ENCODE results near the gene C2CD4C. TPM values are rescaled to one million over a fixed set of nuclear protein-coding genes. Genes with fewer than 3 reads are reported as not detected.
"Not testable (repeated sequence)": the region's sequence is repeated elsewhere in the genome, so short reads cannot be mapped to it uniquely, and the experiment has no call there.

Gene C2CD4C
- total RNA-seq, 2 donors from 2014 or later, result 0.52 to 0.96 TPM

- TF ChIP-seq CTCF (IDR thresholded peaks at IDR 0.05), result no peak
- H3K36me3 ChIP-seq, result no peaks in the 10 kb centered on the region
- H3K27me3 ChIP-seq, result no peaks in the 10 kb centered on the region
- H3K4me1 ChIP-seq, result no peaks in the 10 kb centered on the region
- no peak overlapping the region for H3K9ac ChIP-seq (ENCODE audit: low read depth in 2 of 2, low read length in 2 of 2)
- DNase-seq, result no peak
- intact Hi-C loops (cut with DNase I), result no loop called here
- H3K9me3 ChIP-seq, result no peaks in the 10 kb centered on the region
- H3K27ac ChIP-seq, result no peak overlapping the region
- H3K4me3 ChIP-seq, result no peak overlapping the region
These were observed 13.5 kb downstream of the C2CD4C start for GRCh38 chr19:395467-395866.

- H3K27me3 ChIP-seq; H3K4me1 ChIP-seq; H3K4me3 ChIP-seq; H3K9ac ChIP-seq (ENCODE audit: low read depth in 2 of 2, low read length in 2 of 2); DNase-seq; H3K27ac ChIP-seq; intact Hi-C loops (cut with DNase I); H3K9me3 ChIP-seq; H3K36me3 ChIP-seq: not testable (repeated sequence)
These were observed 14.1 kb downstream of the C2CD4C start for GRCh38 chr19:394857-395256.

- intact Hi-C loops (cut with DNase I); H3K27me3 ChIP-seq; H3K36me3 ChIP-seq; H3K4me1 ChIP-seq; H3K4me3 ChIP-seq; H3K27ac ChIP-seq; H3K9me3 ChIP-seq; DNase-seq; H3K9ac ChIP-seq (ENCODE audit: low read depth in 2 of 2, low read length in 2 of 2): not testable (repeated sequence)
These were observed 15.4 kb downstream of the C2CD4C start for GRCh38 chr19:393560-393959.

- Histone ChIP-seq H3K36me3 (no peaks in the 10 kb centered on the region), H3K4me3 (no peak overlapping the region), H3K9ac (ENCODE audit: low read depth in 2 of 2, low read length in 2 of 2) (no peak overlapping the region), H3K4me1 (no peaks in the 10 kb centered on the region), H3K27ac (no peak overlapping the region), H3K9me3 (no peaks in the 10 kb centered on the region), H3K27me3 (no peaks in the 10 kb centered on the region)
- TF ChIP-seq CTCF (IDR thresholded peaks at IDR 0.05), result no peak
- intact Hi-C loops (cut with DNase I), result no loop called here
- no peak for DNase-seq
These were observed 16.5 kb downstream of the C2CD4C start for GRCh38 chr19:392375-392970.

- no peaks in the 10 kb centered on the region for H3K27me3 ChIP-seq
- no peaks in the 10 kb centered on the region for H3K4me1 ChIP-seq
- no peak overlapping the region for H3K9ac ChIP-seq (ENCODE audit: low read depth in 2 of 2, low read length in 2 of 2)
- intact Hi-C loops (cut with DNase I), result no loop called here
- TF ChIP-seq CTCF (IDR thresholded peaks at IDR 0.05), result no peak
- no peak overlapping the region for H3K27ac ChIP-seq
- H3K36me3 ChIP-seq, result no peaks in the 10 kb centered on the region
- no peak overlapping the region for H3K4me3 ChIP-seq
- DNase-seq, result no peak
- no peaks in the 10 kb centered on the region for H3K9me3 ChIP-seq
These were observed 17.1 kb downstream of the C2CD4C start for GRCh38 chr19:391726-392374.

- TF ChIP-seq CTCF (IDR thresholded peaks at IDR 0.05), result no peak
- Histone ChIP-seq H3K4me3 (no peak overlapping the region), H3K9ac (ENCODE audit: low read depth in 2 of 2, low read length in 2 of 2) (no peak overlapping the region), H3K4me1 (no peaks in the 10 kb centered on the region), H3K9me3 (no peaks in the 10 kb centered on the region), H3K27ac (no peak overlapping the region), H3K36me3 (no peaks in the 10 kb centered on the region), H3K27me3 (no peaks in the 10 kb centered on the region)
- intact Hi-C loops (cut with DNase I), result no loop called here
- no peak for DNase-seq
These were observed 17.8 kb downstream of the C2CD4C start for GRCh38 chr19:391207-391557.

Data from colonic mucosa (tissue), 4 donors.